GM23248 (cell line): ENCODE measurements around the gene PEAR1. TPM values are rescaled to one million over a fixed set of nuclear protein-coding genes. Genes with fewer than 3 reads are reported as not detected.
A peak's percentile ranks its signal among the peaks of the same experiment; 100 is the strongest.

ENCODE experiments used
- DNase-seq: peaks from one replicate; pipeline ENCODE4 v3.0.0-alpha.2; 2015
- H2AFZ ChIP-seq: fragments of 200-600 bp; sonication (generic); 2 replicates; pipeline ENCODE4 v1.6.1; 2016; ENCODE audit warnings: antibody characterized with exemption
- H3F3A ChIP-seq: fragments of 200-600 bp; sonication (generic); 2 replicates; pipeline ENCODE4 v1.6.1; 2016; ENCODE audit warnings: mild to moderate bottlenecking, antibody characterized with exemption, mixed run types; ENCODE audit not compliant: insufficient read depth
- H3K27ac ChIP-seq: fragments of 200-600 bp; sonication (generic); 2 replicates; pipeline ENCODE4 v1.5.1; 2016; ENCODE audit warnings: mild to moderate bottlenecking
- H3K27me3 ChIP-seq: fragments of 200-600 bp; sonication (generic); replicated peaks from 2 replicates; pipeline ENCODE4 v1.6.1; 2016; ENCODE audit warnings: mild to moderate bottlenecking; ENCODE audit not compliant: insufficient read depth
- H3K36me3 ChIP-seq: fragments of 200-600 bp; sonication (generic); 2 replicates; pipeline ENCODE4 v1.6.1; 2016; ENCODE audit warnings: low read depth, mild to moderate bottlenecking
- H3K4me1 ChIP-seq: fragments of 200-600 bp; sonication (generic); 2 replicates; pipeline ENCODE4 v1.6.1; 2016; ENCODE audit warnings: mild to moderate bottlenecking; ENCODE audit not compliant: insufficient read depth
- H3K4me2 ChIP-seq: fragments of 200-600 bp; sonication (generic); one replicate; pipeline ENCODE4 v1.6.1; 2016; ENCODE audit warnings: mild to moderate bottlenecking; ENCODE audit not compliant: unreplicated experiment
- H3K4me3 ChIP-seq: fragments of 200-600 bp; sonication (generic); 2 replicates; pipeline ENCODE4 v1.5.1; 2016; ENCODE audit warnings: mild to moderate bottlenecking
- H3K79me2 ChIP-seq: fragments of 200-600 bp; sonication (generic); 2 replicates; pipeline ENCODE4 v1.6.1; 2016; ENCODE audit warnings: mild to moderate bottlenecking; ENCODE audit not compliant: insufficient read depth
- H3K9ac ChIP-seq: fragments of 200-600 bp; sonication (generic); 2 replicates; pipeline ENCODE4 v1.6.1; 2016; ENCODE audit warnings: mild to moderate bottlenecking
- H3K9me2 ChIP-seq: fragments of 200-600 bp; sonication (generic); 2 replicates; pipeline ENCODE4 v1.6.1; 2016; ENCODE audit warnings: mixed run types, mild to moderate bottlenecking, moderate library complexity; ENCODE audit not compliant: insufficient read depth
- H3K9me3 ChIP-seq: fragments of 200-600 bp; sonication (generic); one replicate; pipeline ENCODE4 v1.6.1; 2017; ENCODE audit warnings: low read depth
- H4K20me1 ChIP-seq: fragments of 200-600 bp; sonication (generic); 2 replicates; pipeline ENCODE4 v1.6.0; 2016; ENCODE audit not compliant: insufficient read depth
- EZH2 ChIP-seq: fragments of 200-600 bp; sonication (generic); IDR thresholded peaks from 2 replicates; pipeline ENCODE4 v1.6.1; 2018; ENCODE audit warnings: antibody characterized with exemption, mild to moderate bottlenecking; ENCODE audit not compliant: insufficient read depth, poor library complexity, severe bottlenecking
- EZH2phosphoT487 ChIP-seq: fragments of 200-600 bp; sonication (generic); IDR thresholded peaks from 2 replicates; pipeline ENCODE4 v1.6.1; 2018; ENCODE audit warnings: antibody characterized with exemption, moderate library complexity, mild to moderate bottlenecking, low read depth; ENCODE audit not compliant: insufficient read depth
- WGBS, 2 experiments: methylation state at CpG; one replicate each; pipeline ENCODE4 v1.1.6; 2015 to 2017; ENCODE audit warnings: low lambda C conversion rate in 2 of 2, low coverage in 1 of 2; ENCODE audit errors: missing lambda C conversion rate in 2 of 2; 5-methylcytosine and 5-hydroxymethylcytosine counted together
- in situ Hi-C: fragments of 300-500 bp; cut with MboI; formaldehyde crosslinking; loops from 2 replicates; pipeline ENCODE4 v1.15.0; 2020
- polyA plus RNA-seq: library from polyadenylated mRNA; unstranded; fragments of >200 nt; fragmentation: Nextera tagmentation; extraction: Ambion mirVana; gene quantifications from 2 replicates; pipeline ENCODE4 v1.2.1, GENCODE V29; 2016
- total RNA-seq: library from RNA; depleted of rRNA; stranded (reverse); fragments of >200 nt; shearing (Covaris generic); gene quantifications from 2 replicates; pipeline ENCODE4 v1.2.3, GENCODE V29; 2014

Gene PEAR1
- total and polyA plus RNA-seq, 2 experiments from 2014 or later = 1.2 to 2.2 TPM

DNA sequence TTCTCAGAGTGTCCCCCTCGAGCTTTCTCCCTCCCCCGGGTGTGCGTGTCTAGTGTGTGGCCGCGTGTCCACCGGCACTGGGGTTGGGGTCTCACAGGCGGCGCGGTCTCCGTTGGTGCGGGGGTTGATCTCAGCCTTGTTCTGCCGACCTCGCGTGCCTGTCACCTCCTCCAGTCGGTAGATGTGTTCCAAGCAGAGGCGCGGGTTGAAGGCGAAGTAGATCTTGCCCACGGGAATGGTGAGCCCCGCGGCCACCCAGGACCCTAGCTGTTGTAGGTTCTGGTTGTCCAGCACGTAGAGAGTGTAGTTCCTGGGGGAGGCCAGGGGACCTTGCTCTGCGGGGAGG, 44.4 kb upstream of the PEAR1 start:
- Histone ChIP-seq H3F3A (no peaks in the 10 kb centered on the region), H3K27me3 (peaks cover 41% of the 10 kb centered on the region), H3K79me2 (no peaks in the 10 kb centered on the region), H3K4me1 (no peaks in the 10 kb centered on the region), H3K4me2 (no peak overlapping the region), H2AFZ (no peak overlapping the region), H3K9me2 (no peaks in the 10 kb centered on the region), H3K4me3 (no peak overlapping the region), H3K27ac (no peak overlapping the region), H3K9ac (no peak overlapping the region), H4K20me1 (no peaks in the 10 kb centered on the region), H3K36me3 (no peaks in the 10 kb centered on the region), H3K9me3 (no peaks in the 10 kb centered on the region)
- 29 to 30% methylated on average over 21 to 23 of the region's 23 CpGs for WGBS, 2 experiments
- DNase-seq = no peak
- TF ChIP-seq EZH2phosphoT487 = no peak
- TF ChIP-seq EZH2 = no peak
- in situ Hi-C loops = no loop called here

DNA sequence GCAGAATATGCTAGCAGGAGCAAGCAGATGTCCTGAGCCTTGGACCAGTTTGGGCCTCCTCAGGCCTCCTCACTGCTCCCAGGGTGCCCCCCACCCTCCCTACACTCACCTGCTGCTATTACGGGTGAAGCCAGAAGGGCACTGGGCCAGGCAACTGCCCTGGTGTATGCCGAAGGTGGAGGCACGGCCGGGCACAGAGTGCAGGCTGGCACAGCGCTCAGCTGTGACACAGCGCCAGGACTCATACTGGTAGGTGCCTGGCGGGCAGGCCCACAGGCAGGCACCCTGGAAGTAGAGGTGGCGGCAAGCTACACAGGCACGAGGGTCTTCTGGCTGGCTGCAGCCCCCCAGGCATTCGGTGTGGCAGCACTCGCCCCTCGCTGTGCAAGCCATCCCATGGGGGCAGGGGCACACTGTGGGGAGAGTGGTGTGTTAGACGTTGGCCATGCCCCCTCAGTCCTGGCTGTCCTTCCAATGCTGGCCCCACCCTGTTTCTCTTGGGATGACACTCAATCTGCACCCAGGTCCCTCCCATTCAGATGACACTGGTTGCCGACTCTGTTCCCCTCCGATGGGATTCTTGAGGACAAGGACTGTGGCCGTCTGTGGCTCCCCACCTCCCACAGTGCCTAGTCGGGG, 41.6 kb upstream of the PEAR1 start:
- Histone ChIP-seq H4K20me1 (no peaks in the 10 kb centered on the region), H3K4me1 (no peaks in the 10 kb centered on the region), H3K4me2 (no peak overlapping the region), H3K79me2 (no peaks in the 10 kb centered on the region), H3F3A (no peaks in the 10 kb centered on the region), H3K9ac (no peak overlapping the region), H3K9me2 (no peaks in the 10 kb centered on the region), H3K9me3 (no peaks in the 10 kb centered on the region), H3K27me3 (peaks cover 18% of the 10 kb centered on the region), H3K27ac (no peak overlapping the region), H3K36me3 (no peaks in the 10 kb centered on the region), H2AFZ (no peak overlapping the region), H3K4me3 (no peak overlapping the region)
- no peak for TF ChIP-seq EZH2
- no peak for TF ChIP-seq EZH2phosphoT487
- in situ Hi-C loops = no loop called here
- 69 to 72% methylated on average over 17 of the region's 17 CpGs for WGBS, 2 experiments
- no peak for DNase-seq

- Histone ChIP-seq H3F3A (no peaks in the 10 kb centered on the region), H4K20me1 (no peaks in the 10 kb centered on the region), H3K4me2 (no peak overlapping the region), H3K79me2 (no peaks in the 10 kb centered on the region), H3K4me1 (no peaks in the 10 kb centered on the region), H3K9me3 (no peaks in the 10 kb centered on the region), H3K36me3 (no peaks in the 10 kb centered on the region), H3K4me3 (no peak overlapping the region), H3K27ac (no peak overlapping the region), H3K9ac (no peak overlapping the region), H3K9me2 (no peaks in the 10 kb centered on the region), H2AFZ (no peak overlapping the region), H3K27me3 (peaks cover 13% of the 10 kb centered on the region)
- in situ Hi-C loops = no loop called here
- WGBS, 2 experiments = 49 to 54% methylated on average over 8 to 9 of the region's 9 CpGs
- TF ChIP-seq EZH2phosphoT487 (no peak), EZH2 (no peak)
- peak; percentile 25 for DNase-seq
Observed at GRCh38 chr1:156852418-156852874, 41.1 kb upstream of the PEAR1 start.

DNA sequence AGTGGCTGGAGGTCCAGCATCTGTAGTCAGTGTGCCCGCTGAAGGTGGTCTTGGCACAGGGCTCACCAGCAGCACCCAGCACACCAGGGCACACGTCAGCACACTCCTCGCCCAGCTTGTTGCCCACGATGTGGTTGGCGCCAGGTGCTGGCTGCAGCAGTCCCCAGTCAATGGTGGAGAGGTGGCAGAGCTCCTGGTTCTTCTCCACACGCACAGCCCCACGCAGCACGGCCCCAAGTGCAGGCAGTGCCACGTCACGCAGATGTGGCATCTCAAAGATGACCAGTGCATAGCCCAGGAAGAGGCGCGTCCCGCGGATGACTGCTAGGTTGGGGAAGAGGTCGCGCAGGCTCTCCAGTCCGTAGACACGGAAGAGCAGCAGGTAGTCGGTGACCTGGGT, 39.8 kb upstream of the PEAR1 start:
- no peaks in the 10 kb centered on the region for H3K4me1 ChIP-seq
- H2AFZ ChIP-seq = no peak overlapping the region
- WGBS, 2 experiments = 87 to 91% methylated on average over 19 of the region's 19 CpGs
- H3K36me3 ChIP-seq = no peaks in the 10 kb centered on the region
- H3F3A ChIP-seq = no peaks in the 10 kb centered on the region
- DNase-seq = no peak
- no peak overlapping the region for H3K4me2 ChIP-seq
- in situ Hi-C loops = no loop called here
- no peaks in the 10 kb centered on the region for H3K9me2 ChIP-seq
- H3K79me2 ChIP-seq = no peaks in the 10 kb centered on the region
- no peak overlapping the region for H3K4me3 ChIP-seq
- H3K9me3 ChIP-seq = no peaks in the 10 kb centered on the region
- no peaks in the 10 kb centered on the region for H4K20me1 ChIP-seq
- TF ChIP-seq EZH2phosphoT487 = no peak
- TF ChIP-seq EZH2 = no peak
- H3K27me3 ChIP-seq = peaks cover 5% of the 10 kb centered on the region; the same call in 1 of the 2 replicates
- H3K9ac ChIP-seq = no peak overlapping the region
- H3K27ac ChIP-seq = no peak overlapping the region
